K562 (cell line): Measurements from ENCODE around the gene MACROD2. TPM values are rescaled to one million over a fixed set of nuclear protein-coding genes. Genes with fewer than 3 reads are reported as not detected.

Source experiments
- ATAC-seq: fragments of 200-7000 bp; cut with Tn5 transposase; 3 replicates; pipeline ENCODE4 v1.9.1; 2020; ENCODE audit warnings: moderate library complexity
- BruUV-seq: library from RNA; stranded (reverse); fragments of 400-500 nt; replicated peaks from 2 replicates; lab custom pipeline; 2021; lab: Mats Ljungman, UMichigan
- CTCF ChIA-PET: fragments of 300-600 bp; formaldehyde crosslinking; extraction: SDS; loops from one replicate; lab custom pipeline; 2021; ENCODE audit warnings: low intra/inter-chr PET ratio; lab: Yijun Ruan, JAX
- POLR2A ChIA-PET: fragments of 300-600, 350-650 bp; sonication (Branson Sonifier 250); formaldehyde crosslinking; extraction: SDS; loops from one replicate; lab custom pipeline; 2021; ENCODE audit warnings: antibody characterized with exemption, inconsistent platforms; lab: Yijun Ruan, JAX
- DNase-seq, 4 experiments: peaks; one replicate each; pipeline versions ENCODE4 v3.0.0 to v3.0.0-alpha.2; 2011 to 2018; ENCODE audit warnings: low spot score in 3 of 4, mixed read lengths in 3 of 4; ENCODE audit errors: extremely low read depth in 1 of 4
- FAIRE-seq: peaks from 2 replicates; lab custom pipeline; 2011; peaks lifted over from hg19 to GRCh38; lab: Jason Lieb, UNC
- H2AFZ ChIP-seq: 2 replicates; pipeline ENCODE4 v1.6.0; 2011; ENCODE audit warnings: low read depth, low read length, control low read depth, inconsistent platforms
- H3K27ac ChIP-seq: fragments of 200-600 bp; 3 replicates; pipeline ENCODE4 v1.8.0; 2011; ENCODE audit warnings: low read depth, mild to moderate bottlenecking, control low read depth, inconsistent platforms, low read length, moderate library complexity, mixed read lengths; ENCODE audit errors: extremely low read depth
- H3K27me3 ChIP-seq, 2 experiments: fragments of 300-600 bp in 1 of 2; 2 replicates in 1 of 2; 3 replicates in 1 of 2; pipeline versions ENCODE4 v1.6.0 to v1.8.0; 2011; ENCODE audit warnings: inconsistent platforms in 2 of 2, low read length in 2 of 2, mild to moderate bottlenecking in 1 of 2, mixed read lengths in 1 of 2, moderate library complexity in 1 of 2; ENCODE audit not compliant: control insufficient read depth in 2 of 2, insufficient read depth in 2 of 2
- H3K36me3 ChIP-seq: fragments of 300-600 bp; 3 replicates; pipeline ENCODE4 v1.8.0; 2011; ENCODE audit warnings: mild to moderate bottlenecking, low read length, inconsistent platforms; ENCODE audit not compliant: control insufficient read depth, insufficient read depth
- H3K4me1 ChIP-seq, 2 experiments: fragments of 200-600 bp in 1 of 2; replicated peaks in 1 of 2; 2 replicates in 1 of 2; 3 replicates in 1 of 2; pipeline versions ENCODE4 v1.5.1 to v1.8.0; 2011; ENCODE audit warnings: inconsistent platforms in 2 of 2, low read length in 2 of 2, mild to moderate bottlenecking in 1 of 2, mixed read lengths in 1 of 2, moderate library complexity in 1 of 2; ENCODE audit not compliant: control insufficient read depth in 2 of 2, insufficient read depth in 2 of 2
- H3K4me2 ChIP-seq: 2 replicates; pipeline ENCODE4 v1.6.1; 2011; ENCODE audit warnings: low read length, control low read depth, inconsistent platforms, mixed read lengths; ENCODE audit not compliant: insufficient read depth
- H3K4me3 ChIP-seq: fragments of 200-600 bp; sonication (generic), shearing (Covaris generic); 2 replicates; pipeline ENCODE4 v1.5.1; 2016; ENCODE audit warnings: control low read depth, inconsistent platforms
- H3K79me2 ChIP-seq: fragments of 200-600 bp; 3 replicates; pipeline ENCODE4 v1.8.0; 2011; ENCODE audit warnings: low read length, inconsistent platforms; ENCODE audit not compliant: control insufficient read depth, insufficient read depth
- H3K9ac ChIP-seq, 2 experiments: 2 replicates each; pipeline versions ENCODE4 v1.6.0 to v1.6.1; 2011; ENCODE audit warnings: low read depth in 2 of 2, low read length in 2 of 2, control low read depth in 1 of 2, inconsistent platforms in 1 of 2, mild to moderate bottlenecking in 1 of 2, mixed read lengths in 1 of 2; ENCODE audit not compliant: insufficient read depth in 1 of 2
- H3K9me1 ChIP-seq: one replicate; pipeline ENCODE4 v1.6.0; 2011; ENCODE audit warnings: inconsistent platforms, mild to moderate bottlenecking, low read length, moderate library complexity; ENCODE audit not compliant: control insufficient read depth, insufficient read depth
- H3K9me3 ChIP-seq: replicated peaks from 2 replicates; pipeline ENCODE4 v1.5.1; 2011; ENCODE audit warnings: low read depth, low read length, inconsistent platforms; ENCODE audit not compliant: control insufficient read depth, insufficient read depth
- H4K20me1 ChIP-seq: replicated peaks from 2 replicates; pipeline ENCODE4 v1.6.1; 2011; ENCODE audit warnings: low read length, inconsistent platforms, mixed read lengths; ENCODE audit not compliant: control insufficient read depth, insufficient read depth
- CREB3 ChIP-seq: fragments of 450-650 bp; conservative IDR thresholded peaks from 2 replicates; pipeline ENCODE4 v1.6.1; 2016; ENCODE audit warnings: missing genetic modification characterization, low read depth, mild to moderate bottlenecking, missing compliant biosample characterization, moderate library complexity
- ETS1 ChIP-seq: conservative IDR thresholded peaks from 2 replicates; pipeline ENCODE4 v1.6.1; 2011; ENCODE audit warnings: low read depth, mild to moderate bottlenecking, low read length; ENCODE audit not compliant: control insufficient read depth
- KDM1A ChIP-seq, 2 experiments: fragments of 450-650 bp; IDR thresholded peaks; 2 replicates each; pipeline ENCODE4 v1.6.1; 2016; ENCODE audit warnings: mild to moderate bottlenecking in 2 of 2
- MYNN ChIP-seq, 2 experiments: sonication (generic); formaldehyde crosslinking in 1 of 2; IDR thresholded peaks; 2 replicates each; pipeline versions ENCODE4 v1.5.0 to v1.6.1; 2016 to 2020; ENCODE audit warnings: antibody characterized with exemption in 1 of 2, missing genetic modification reagents in 1 of 2
- SFPQ ChIP-seq: fragments of 200-400 bp; formaldehyde crosslinking; IDR thresholded peaks from 2 replicates; pipeline ENCODE4 v1.6.1; 2017; ENCODE audit warnings: mild to moderate bottlenecking, low read depth, low read length, moderate library complexity
- STAT5A ChIP-seq: IDR thresholded peaks from 2 replicates; pipeline ENCODE4 v1.6.1; 2012; ENCODE audit warnings: low read length, inconsistent platforms, borderline replicate concordance
- WGBS: fragments of 100-300 bp; shearing (Covaris generic); methylation state at CpG from one replicate; pipeline ENCODE4 v1.1.6; 2016; ENCODE audit warnings: low coverage, mixed read lengths; ENCODE audit not compliant: insufficient coverage; ENCODE audit errors: missing lambda C conversion rate; 5-methylcytosine and 5-hydroxymethylcytosine counted together
- in situ Hi-C: fragments of 300-500 bp; cut with MboI; formaldehyde crosslinking; loops from 4 replicates; pipeline ENCODE4 v1.15.0; 2018; ENCODE audit warnings: inconsistent platforms, mixed read lengths
- intact Hi-C: fragments of 100-400 bp; cut with micrococcal nuclease; formaldehyde crosslinking; loops from 2 replicates; pipeline ENCODE4 v1.14.2; 2022
- polyA plus RNA-seq, 8 experiments: library from polyadenylated mRNA; depleted of rRNA in 4 of 8; stranded (reverse) in 5 of 8; unstranded in 3 of 8; fragments of >200 nt; fragmentation: Nextera tagmentation in 2 of 8; fragmentation: Illumina TruSeq in 1 of 8; extraction: Ambion mirVana in 2 of 8; extraction: Trizol in 1 of 8; gene quantifications; 2 replicates each; pipeline versions ENCODE4 v1.2.1 to v1.2.3, GENCODE V29; 2011 to 2014; ENCODE audit warnings: inconsistent platforms in 1 of 8, missing spikeins in 1 of 8
- total RNA-seq, 7 experiments: library from RNA; depleted of rRNA in 6 of 7; stranded (reverse); fragments of >200 nt in 6 of 7; fragmentation: Illumina TruSeq in 2 of 7; extraction: Trizol in 2 of 7; gene quantifications; 2 replicates each; pipeline versions ENCODE4 v1.2.1 to v1.2.3, GENCODE V29; 2011 to 2021; ENCODE audit warnings: low replicate concordance in 1 of 7
- TF ChIP-seq, protein P1 (sequence below): fragments of 450-650 bp; conservative IDR thresholded peaks from 2 replicates; pipeline ENCODE4 v1.6.1; 2016; ENCODE audit warnings: missing genetic modification characterization, low read depth, mild to moderate bottlenecking, control low read depth, missing compliant biosample characterization
- TF ChIP-seq, protein P2 (sequence below): fragments of 250-450 bp; sonication (Bioruptor Pico); IDR thresholded peaks from 2 replicates; pipeline ENCODE4 v1.9.0; 2021; ENCODE audit warnings: mild to moderate bottlenecking, inconsistent platforms

MACROD2 gene
- total and polyA plus RNA-seq, 9 of the 15 experiments (the other 6 are each of a cell fraction or from before 2014, with no cell fraction given) = not detected

GRCh38 chr20:14696937-14697336, 701.6 kb downstream of the MACROD2 start (continued):
- no peak for TF ChIP-seq ETS1
- TF ChIP-seq, protein P1, sequence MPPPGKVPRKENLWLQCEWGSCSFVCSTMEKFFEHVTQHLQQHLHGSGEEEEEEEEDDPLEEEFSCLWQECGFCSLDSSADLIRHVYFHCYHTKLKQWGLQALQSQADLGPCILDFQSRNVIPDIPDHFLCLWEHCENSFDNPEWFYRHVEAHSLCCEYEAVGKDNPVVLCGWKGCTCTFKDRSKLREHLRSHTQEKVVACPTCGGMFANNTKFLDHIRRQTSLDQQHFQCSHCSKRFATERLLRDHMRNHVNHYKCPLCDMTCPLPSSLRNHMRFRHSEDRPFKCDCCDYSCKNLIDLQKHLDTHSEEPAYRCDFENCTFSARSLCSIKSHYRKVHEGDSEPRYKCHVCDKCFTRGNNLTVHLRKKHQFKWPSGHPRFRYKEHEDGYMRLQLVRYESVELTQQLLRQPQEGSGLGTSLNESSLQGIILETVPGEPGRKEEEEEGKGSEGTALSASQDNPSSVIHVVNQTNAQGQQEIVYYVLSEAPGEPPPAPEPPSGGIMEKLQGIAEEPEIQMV (tag) = no peak

DNA sequence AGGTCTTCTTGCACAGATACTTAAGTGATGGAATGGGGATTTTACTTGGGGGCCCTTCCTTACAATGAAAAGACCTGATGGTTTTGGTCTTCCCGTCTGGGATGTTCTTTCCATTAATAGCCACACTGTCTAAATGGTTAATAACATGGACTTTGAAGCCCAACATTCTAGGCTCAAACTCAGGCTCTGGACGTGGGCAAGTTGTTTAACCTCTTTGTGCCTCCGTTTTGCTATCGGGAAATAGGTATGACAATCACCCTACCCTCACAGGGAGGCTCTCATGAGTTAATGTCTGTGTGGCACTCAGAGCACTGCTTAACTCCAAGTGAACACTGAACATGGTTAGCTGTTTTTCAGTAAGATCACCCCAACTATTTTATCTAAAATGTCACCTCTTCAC, 702.8 kb downstream of the MACROD2 start:
- Histone ChIP-seq H3K27me3 (no peaks in the 10 kb centered on the region), H4K20me1 (no peaks in the 10 kb centered on the region), H3K79me2 (no peaks in the 10 kb centered on the region), H2AFZ (no peak overlapping the region), H3K9me3 (peaks cover 2% of the 10 kb centered on the region; the same call in 1 of the 2 replicates), H3K9me1 (no peaks in the 10 kb centered on the region), H3K4me1 (no peaks in the 10 kb centered on the region), H3K9ac (no peak overlapping the region), H3K36me3 (no peaks in the 10 kb centered on the region), H3K27ac (no peak overlapping the region), H3K4me3 (no peak overlapping the region), H3K4me2 (no peak overlapping the region)
- in situ Hi-C loops (no loop called here), intact Hi-C loops (no loop called here)
- ChIA-PET POLR2A (no interaction called here), CTCF (no interaction called here)
- FAIRE-seq (no peak), ATAC-seq (no peak), DNase-seq (no peak)
- TF ChIP-seq, protein P2, sequence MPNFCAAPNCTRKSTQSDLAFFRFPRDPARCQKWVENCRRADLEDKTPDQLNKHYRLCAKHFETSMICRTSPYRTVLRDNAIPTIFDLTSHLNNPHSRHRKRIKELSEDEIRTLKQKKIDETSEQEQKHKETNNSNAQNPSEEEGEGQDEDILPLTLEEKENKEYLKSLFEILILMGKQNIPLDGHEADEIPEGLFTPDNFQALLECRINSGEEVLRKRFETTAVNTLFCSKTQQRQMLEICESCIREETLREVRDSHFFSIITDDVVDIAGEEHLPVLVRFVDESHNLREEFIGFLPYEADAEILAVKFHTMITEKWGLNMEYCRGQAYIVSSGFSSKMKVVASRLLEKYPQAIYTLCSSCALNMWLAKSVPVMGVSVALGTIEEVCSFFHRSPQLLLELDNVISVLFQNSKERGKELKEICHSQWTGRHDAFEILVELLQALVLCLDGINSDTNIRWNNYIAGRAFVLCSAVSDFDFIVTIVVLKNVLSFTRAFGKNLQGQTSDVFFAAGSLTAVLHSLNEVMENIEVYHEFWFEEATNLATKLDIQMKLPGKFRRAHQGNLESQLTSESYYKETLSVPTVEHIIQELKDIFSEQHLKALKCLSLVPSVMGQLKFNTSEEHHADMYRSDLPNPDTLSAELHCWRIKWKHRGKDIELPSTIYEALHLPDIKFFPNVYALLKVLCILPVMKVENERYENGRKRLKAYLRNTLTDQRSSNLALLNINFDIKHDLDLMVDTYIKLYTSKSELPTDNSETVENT = no peak
- TF ChIP-seq KDM1A (IDR thresholded peaks at IDR 0.05) = no peak
- no peak for TF ChIP-seq MYNN (IDR thresholded peaks at IDR 0.05)
- TF ChIP-seq MYNN (CRISPR knock-in tag; IDR thresholded peaks at IDR 0.05) = no peak
- TF ChIP-seq SFPQ = no peak
- TF ChIP-seq CREB3 = no peak
- TF ChIP-seq STAT5A = no peak
- 3% methylated on average over 4 of the region's 4 CpGs for WGBS
- BruUV-seq = no TSS peak
